Activated gamma-delta T cell treated with anti-CD3 and anti-CD28 coated beads, Interleukin-2, amount 50 U/mL, for 16 hours (primary cell): ENCODE results near the gene JAM3.
"Not testable (repeated sequence)": the region's sequence is repeated elsewhere in the genome, so short reads cannot be mapped to it uniquely, and the experiment has no call there.

ENCODE experiments used
- DNase-seq: peaks from one replicate; pipeline ENCODE4 v3.0.0-alpha.2; 2020; ENCODE audit warnings: low read depth

Gene JAM3

DNA sequence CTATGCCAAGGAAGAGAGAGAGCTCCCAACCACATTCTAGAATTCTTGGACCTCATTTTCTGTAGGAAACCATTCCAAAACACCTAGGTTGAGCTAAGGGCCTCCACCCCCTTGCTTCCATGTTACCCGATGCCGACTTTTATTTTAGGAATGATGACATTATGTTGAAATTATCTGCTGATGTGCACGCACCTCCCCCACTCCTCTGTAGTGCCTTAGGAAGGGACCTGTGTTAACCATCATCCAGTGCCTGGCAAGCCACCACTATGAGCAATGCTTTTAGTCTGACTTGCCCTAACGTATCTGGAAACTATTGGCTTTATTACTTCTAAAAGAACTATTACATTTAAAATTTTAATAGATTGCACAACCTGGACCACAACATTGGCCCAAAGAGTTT, 112.8 kb downstream of the JAM3 start:
- DNase-seq, result no peak

DNA sequence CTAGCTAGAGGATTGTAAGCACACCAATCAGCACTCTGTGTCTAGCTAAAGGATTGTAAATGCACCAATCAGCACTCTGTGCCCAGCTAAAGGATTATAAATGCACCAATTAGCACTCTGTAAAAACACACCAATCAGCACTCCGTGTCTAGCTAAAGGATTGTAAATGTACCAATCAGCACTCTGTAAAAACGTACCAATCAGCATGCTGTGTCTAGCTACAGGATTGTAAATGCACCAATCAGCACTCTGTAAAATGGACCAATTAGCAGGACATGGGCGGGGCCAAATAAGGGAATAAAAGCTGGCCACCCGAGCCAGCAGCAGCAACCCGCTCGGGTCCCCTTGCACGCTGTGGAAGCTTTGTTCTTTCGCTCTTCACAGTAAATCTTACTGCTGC, 119.2 kb downstream of the JAM3 start:
- DNase-seq, result not testable (repeated sequence)

DNA sequence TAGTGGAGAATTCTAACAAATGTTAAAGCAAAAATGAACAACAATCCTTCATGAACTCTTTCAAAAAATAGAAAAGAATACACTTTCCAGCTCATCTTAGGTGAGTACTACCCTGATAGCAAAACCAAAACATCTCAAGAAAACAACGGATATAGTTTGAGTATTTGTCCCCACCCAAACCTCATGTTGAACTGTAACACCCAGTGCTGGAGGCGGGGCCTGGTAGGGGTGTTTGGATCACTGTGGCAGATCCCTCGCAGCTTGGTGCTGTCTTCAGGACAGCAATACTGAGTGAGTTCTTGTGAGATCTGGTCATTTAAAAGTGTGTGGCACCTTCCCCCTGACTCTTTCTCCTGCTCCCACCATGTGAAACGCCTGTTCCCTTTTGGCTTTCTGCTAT, 127.9 kb downstream of the JAM3 start:
- no peak for DNase-seq

DNA sequence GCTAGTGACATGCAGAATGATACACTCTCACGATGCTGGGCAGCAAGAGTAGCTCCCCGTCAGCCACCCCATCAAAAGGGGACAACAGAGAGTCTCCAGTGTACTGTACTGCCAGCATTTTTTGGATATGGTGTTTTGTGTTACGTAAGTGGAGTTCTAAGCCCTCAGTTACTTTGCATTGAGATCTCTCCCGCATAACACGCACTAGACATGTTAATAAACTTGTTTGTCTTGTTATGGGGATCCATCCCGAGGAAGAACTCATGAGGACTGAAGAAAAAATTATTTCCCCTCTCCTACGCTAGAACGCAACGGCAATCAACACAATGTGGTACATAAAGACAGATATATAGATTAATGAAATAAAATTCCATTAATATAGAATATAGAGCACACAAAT, 130.7 kb downstream of the JAM3 start:
- DNase-seq, result no peak

DNA sequence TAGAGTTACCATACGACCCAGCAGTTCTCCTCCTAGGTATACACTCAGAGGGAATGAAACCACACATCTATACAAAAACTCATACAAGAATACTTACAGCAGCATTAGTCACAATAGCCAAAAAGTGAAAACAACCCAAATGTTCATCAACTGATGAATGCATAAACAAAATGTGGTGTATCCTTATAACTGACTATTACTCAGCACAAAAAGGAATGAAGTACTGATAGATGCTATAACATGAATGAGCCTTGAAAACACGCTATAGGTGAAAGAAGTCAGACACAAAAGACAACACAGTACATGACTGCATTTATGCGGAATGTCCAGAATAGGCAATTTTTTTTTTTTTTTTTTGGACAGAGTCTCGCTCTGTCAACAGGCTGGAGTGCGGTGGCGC, 131.8 kb downstream of the JAM3 start:
- DNase-seq, result no peak
